ENCODE data around the gene ASB13. TPM values are rescaled to one million over a fixed set of nuclear protein-coding genes. Genes with fewer than 3 reads are reported as not detected.
A peak's percentile ranks its signal among the peaks of the same experiment; 100 is the strongest.

ASB13 gene
- total and polyA plus RNA-seq, 7 donors, result 13.2 to 52.0 (median 23.5) TPM

- H3K9me3 ChIP-seq, result peaks cover 0 to 2% (median 0%) of the 10 kb centered on the region in 4 donors
- H3K27me3 ChIP-seq, result no peaks in the 10 kb centered on the region
- no peak overlapping the region for H3K4me3 ChIP-seq
- intact Hi-C loops (cut with DNase I), result no loop called here
- TF ChIP-seq EP300 (IDR thresholded peaks at IDR 0.05) (no peak), CTCF (IDR thresholded peaks at IDR 0.05) (no peak), POLR2A (IDR thresholded peaks at IDR 0.05) (no peak), POLR2AphosphoS5 (IDR thresholded peaks at IDR 0.05) (no peak)
- H3K36me3 ChIP-seq, result no peaks in the 10 kb centered on the region
- 66 to 87% methylated on average over 8 of the region's 8 CpGs for WGBS, 2 donors
- DNase-seq, result no peak
- H3K27ac ChIP-seq, result no peak overlapping the region
- H3K4me1 ChIP-seq, result peaks cover 0 to 7% (median 6%) of the 10 kb centered on the region in 4 donors
These were observed 4.4 kb upstream of the ASB13 start for GRCh38 chr10:5670662-5671375.

- 92 to 96% methylated on average over 1 of the region's 1 CpG for WGBS, 2 donors
- Histone ChIP-seq H3K36me3 (no peaks in the 10 kb centered on the region), H3K4me1 (peaks cover 0 to 15% (median 14%) of the 10 kb centered on the region in 4 donors), H3K4me3 (no peak overlapping the region), H3K9me3 (peaks cover 0 to 2% (median 0%) of the 10 kb centered on the region in 4 donors), H3K27ac (no peak overlapping the region), H3K27me3 (no peaks in the 10 kb centered on the region)
- intact Hi-C loops (cut with DNase I), result no loop called here
- TF ChIP-seq POLR2AphosphoS5 (IDR thresholded peaks at IDR 0.05), result no peak
- no peak for TF ChIP-seq CTCF (IDR thresholded peaks at IDR 0.05)
- no peak for TF ChIP-seq POLR2A (IDR thresholded peaks at IDR 0.05)
- no peak for TF ChIP-seq EP300 (IDR thresholded peaks at IDR 0.05)
- no peak for DNase-seq
These were observed 3.2 kb upstream of the ASB13 start for GRCh38 chr10:5669604-5670003.

- Histone ChIP-seq H3K9me3 (peaks cover 0 to 2% (median 0%) of the 10 kb centered on the region in 4 donors), H3K27ac (no peak overlapping the region), H3K27me3 (no peaks in the 10 kb centered on the region), H3K36me3 (no peaks in the 10 kb centered on the region), H3K4me3 (no peak overlapping the region), H3K4me1 (peaks cover 0 to 23% (median 14%) of the 10 kb centered on the region in 4 donors)
- WGBS, 2 donors, result 63 to 78% methylated on average over 4 of the region's 4 CpGs
- intact Hi-C loops (cut with DNase I), result no loop called here
- TF ChIP-seq CTCF (IDR thresholded peaks at IDR 0.05) (no peak), EP300 (IDR thresholded peaks at IDR 0.05) (no peak), POLR2A (IDR thresholded peaks at IDR 0.05) (no peak), POLR2AphosphoS5 (IDR thresholded peaks at IDR 0.05) (no peak)
- DNase-seq, result no peak
These were observed 2.0 kb upstream of the ASB13 start for GRCh38 chr10:5668429-5668828.

GRCh38 chr10:5666841-5667630 lies 641 bp upstream of the ASB13 start:
- no peaks in the 10 kb centered on the region for H3K27me3 ChIP-seq
- peak overlapping the region; percentile 72 to 95 (median 83) for H3K4me3 ChIP-seq
- H3K36me3 ChIP-seq, result no peaks in the 10 kb centered on the region
- H3K4me1 ChIP-seq, result peaks cover 0 to 23% (median 14%) of the 10 kb centered on the region in 4 donors
- intact Hi-C loops (cut with DNase I), result no loop called here
- TF ChIP-seq EP300 (IDR thresholded peaks at IDR 0.05), result no peak
- TF ChIP-seq POLR2A (IDR thresholded peaks at IDR 0.05), result peak in 1 of 2 donors; percentile 11
- no peak for TF ChIP-seq POLR2AphosphoS5 (IDR thresholded peaks at IDR 0.05)
- no peak for TF ChIP-seq CTCF (IDR thresholded peaks at IDR 0.05)
- H3K9me3 ChIP-seq, result no peaks in the 10 kb centered on the region
- H3K27ac ChIP-seq, result peak overlapping the region in 2 of 4 donors; percentile 84 to 87
- WGBS, 2 donors, result 41 to 42% methylated on average over 15 of the region's 15 CpGs
- DNase-seq, result no peak

All from sigmoid colon (tissue), 7 donors.